Keratinocyte (primary cell): Measurements from ENCODE around the gene ELMO3. TPM values are rescaled to one million over a fixed set of nuclear protein-coding genes. Genes with fewer than 3 reads are reported as not detected.

ENCODE experiments used
- DNase-seq: peaks from one replicate; pipeline ENCODE4 v3.0.0-alpha.2; 2011; ENCODE audit warnings: low read depth, missing footprints, low spot score
- FAIRE-seq: peaks from 2 replicates; lab custom pipeline; 2011; peaks lifted over from hg19 to GRCh38; lab: Jason Lieb, UNC
- H2AFZ ChIP-seq: 2 replicates; pipeline ENCODE4 v1.6.0; 2012; ENCODE audit warnings: low read length, control low read depth, inconsistent platforms; ENCODE audit not compliant: control insufficient read depth
- H3K27ac ChIP-seq: 2 replicates; pipeline ENCODE4 v1.5.1; 2011; ENCODE audit warnings: low read length; ENCODE audit not compliant: control insufficient read depth, insufficient read depth
- H3K27me3 ChIP-seq: 3 replicates; pipeline ENCODE4 v1.6.0; 2011; ENCODE audit warnings: low read length; ENCODE audit not compliant: control insufficient read depth, insufficient read depth; ENCODE audit errors: extremely low read depth
- H3K36me3 ChIP-seq, 2 experiments: 2 replicates in 1 of 2; 3 replicates in 1 of 2; pipeline ENCODE4 v1.5.1; 2011; ENCODE audit warnings: low read length in 2 of 2, mild to moderate bottlenecking in 1 of 2; ENCODE audit not compliant: control insufficient read depth in 2 of 2, insufficient read depth in 2 of 2; ENCODE audit errors: extremely low read depth in 1 of 2
- H3K4me1 ChIP-seq: 3 replicates; pipeline ENCODE4 v1.5.1; 2011; ENCODE audit warnings: low read length; ENCODE audit not compliant: control insufficient read depth, insufficient read depth; ENCODE audit errors: extremely low read depth
- H3K4me2 ChIP-seq: 3 replicates; pipeline ENCODE4 v1.6.0; 2011; ENCODE audit warnings: low read depth, low read length; ENCODE audit not compliant: control insufficient read depth, insufficient read depth; ENCODE audit errors: extremely low read depth
- H3K4me3 ChIP-seq, 3 experiments: fragments of 200-600 bp in 1 of 3; sonication (generic) in 1 of 3; 2 replicates in 2 of 3; 3 replicates in 1 of 3; pipeline ENCODE4 v1.5.1; 2011 to 2016; ENCODE audit warnings: low read length in 3 of 3, mild to moderate bottlenecking in 3 of 3, control low read depth in 2 of 3, inconsistent platforms in 1 of 3, low read depth in 1 of 3, mixed read lengths in 1 of 3, mixed run types in 1 of 3, moderate library complexity in 1 of 3; ENCODE audit not compliant: control insufficient read depth in 2 of 3, insufficient read depth in 2 of 3; ENCODE audit errors: extremely low read depth in 1 of 3
- H3K79me2 ChIP-seq: 2 replicates; pipeline ENCODE4 v1.6.0; 2012; ENCODE audit warnings: low read length; ENCODE audit not compliant: control insufficient read depth, insufficient read depth
- H3K9ac ChIP-seq: 3 replicates; pipeline ENCODE4 v1.6.0; 2011; ENCODE audit warnings: low read length; ENCODE audit not compliant: control insufficient read depth, insufficient read depth; ENCODE audit errors: extremely low read depth
- H3K9me1 ChIP-seq: 3 replicates; pipeline ENCODE4 v1.6.0; 2011; ENCODE audit warnings: low read length; ENCODE audit not compliant: control insufficient read depth, insufficient read depth; ENCODE audit errors: extremely low read depth
- H3K9me3 ChIP-seq: 2 replicates; pipeline ENCODE4 v1.5.1; 2012; ENCODE audit warnings: low read depth, low read length; ENCODE audit not compliant: control insufficient read depth
- H4K20me1 ChIP-seq: 3 replicates; pipeline ENCODE4 v1.6.0; 2011; ENCODE audit warnings: low read length; ENCODE audit not compliant: control insufficient read depth, insufficient read depth; ENCODE audit errors: extremely low read depth
- EZH2 ChIP-seq: IDR thresholded peaks from one replicate; pipeline ENCODE4 v1.6.1; 2012; ENCODE audit warnings: inconsistent platforms, mild to moderate bottlenecking, low read length, moderate library complexity
- dilution Hi-C: fragments of 300-500 bp; cut with MboI; formaldehyde crosslinking; loops from one replicate; pipeline ENCODE4 v1.7.0; 2020; ENCODE audit warnings: low sequenced_read_pairs; ENCODE audit not compliant: extremely low pct_ligation_motif_present
- polyA plus RNA-seq, 5 experiments: library from polyadenylated mRNA; depleted of rRNA in 3 of 5; stranded (reverse) in 3 of 5; stranded (forward) in 1 of 5; unstranded in 1 of 5; fragments of >200 nt; gene quantifications; 1 replicate in 1 of 5; 2 replicates in 3 of 5; 3 replicates in 1 of 5; pipeline versions ENCODE4 v1.2.1 to v1.2.3, GENCODE V29; 2011 to 2012; ENCODE audit warnings: missing spikeins in 2 of 5, low read depth in 1 of 5, low replicate concordance in 1 of 5
- TF ChIP-seq, protein P1 (sequence below), 3 experiments: IDR thresholded peaks in 1 of 3; conservative IDR thresholded peaks in 1 of 3; optimal IDR thresholded peaks in 1 of 3; 2 replicates in 2 of 3; 3 replicates in 1 of 3; pipeline versions ENCODE3 to v1.5.1; 2011; ENCODE audit warnings: low read length in 3 of 3, mild to moderate bottlenecking in 3 of 3, moderate library complexity in 2 of 3, control low read depth in 1 of 3, inconsistent platforms in 1 of 3; ENCODE audit not compliant: insufficient read depth in 2 of 3; ENCODE audit errors: extremely low read depth in 1 of 3

ELMO3 gene
- polyA plus RNA-seq, 1 donor (not counting 4 experiments of a cell fraction or from before 2014, with no cell fraction given): 21.0 TPM

- H3K9me3 ChIP-seq: no peaks in the 10 kb centered on the region
- TF ChIP-seq, protein P1, sequence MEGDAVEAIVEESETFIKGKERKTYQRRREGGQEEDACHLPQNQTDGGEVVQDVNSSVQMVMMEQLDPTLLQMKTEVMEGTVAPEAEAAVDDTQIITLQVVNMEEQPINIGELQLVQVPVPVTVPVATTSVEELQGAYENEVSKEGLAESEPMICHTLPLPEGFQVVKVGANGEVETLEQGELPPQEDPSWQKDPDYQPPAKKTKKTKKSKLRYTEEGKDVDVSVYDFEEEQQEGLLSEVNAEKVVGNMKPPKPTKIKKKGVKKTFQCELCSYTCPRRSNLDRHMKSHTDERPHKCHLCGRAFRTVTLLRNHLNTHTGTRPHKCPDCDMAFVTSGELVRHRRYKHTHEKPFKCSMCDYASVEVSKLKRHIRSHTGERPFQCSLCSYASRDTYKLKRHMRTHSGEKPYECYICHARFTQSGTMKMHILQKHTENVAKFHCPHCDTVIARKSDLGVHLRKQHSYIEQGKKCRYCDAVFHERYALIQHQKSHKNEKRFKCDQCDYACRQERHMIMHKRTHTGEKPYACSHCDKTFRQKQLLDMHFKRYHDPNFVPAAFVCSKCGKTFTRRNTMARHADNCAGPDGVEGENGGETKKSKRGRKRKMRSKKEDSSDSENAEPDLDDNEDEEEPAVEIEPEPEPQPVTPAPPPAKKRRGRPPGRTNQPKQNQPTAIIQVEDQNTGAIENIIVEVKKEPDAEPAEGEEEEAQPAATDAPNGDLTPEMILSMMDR (optimal IDR thresholded peaks at IDR 0.05 in 1 of 3, IDR thresholded peaks at IDR 0.05 in 1 of 3, conservative IDR thresholded peaks at IDR 0.05 in 1 of 3; ENCODE audit: extremely low read depth in 1 of 3, insufficient read depth in 2 of 3, low read length in 3 of 3): no peak
- no peak for TF ChIP-seq EZH2
- no peak overlapping the region for H2AFZ ChIP-seq
- H3K79me2 ChIP-seq: no peaks in the 10 kb centered on the region
- dilution Hi-C loops: no loop called here
- no peaks in the 10 kb centered on the region for H4K20me1 ChIP-seq
- FAIRE-seq (no peak), DNase-seq (no peak)
- H3K27me3 ChIP-seq: no peaks in the 10 kb centered on the region
- no peak overlapping the region for H3K9ac ChIP-seq
- H3K9me1 ChIP-seq: peaks cover 4% of the 10 kb centered on the region
- H3K36me3 ChIP-seq: peaks cover 0 to 3% of the 10 kb centered on the region in 2 experiments
- H3K27ac ChIP-seq: no peak overlapping the region
- H3K4me2 ChIP-seq: no peak overlapping the region
- peaks cover 44% of the 10 kb centered on the region for H3K4me1 ChIP-seq
- H3K4me3 ChIP-seq: no peak overlapping the region
Measured at GRCh38 chr16:67209565-67209964, 10.6 kb downstream of the ELMO3 start.

- Histone ChIP-seq H3K27ac (no peak overlapping the region), H3K4me3 (no peak overlapping the region), H3K9ac (no peak overlapping the region), H3K4me2 (no peak overlapping the region), H3K36me3 (peaks cover 0 to 1% of the 10 kb centered on the region in 2 experiments), H3K9me3 (no peaks in the 10 kb centered on the region), H3K27me3 (no peaks in the 10 kb centered on the region), H3K79me2 (no peaks in the 10 kb centered on the region), H3K9me1 (peaks cover 4% of the 10 kb centered on the region), H2AFZ (no peak overlapping the region), H4K20me1 (no peaks in the 10 kb centered on the region), H3K4me1 (peaks cover 44% of the 10 kb centered on the region)
- TF ChIP-seq, protein P1 (optimal IDR thresholded peaks at IDR 0.05 in 1 of 3, IDR thresholded peaks at IDR 0.05 in 1 of 3, conservative IDR thresholded peaks at IDR 0.05 in 1 of 3; ENCODE audit: extremely low read depth in 1 of 3, insufficient read depth in 2 of 3, low read length in 3 of 3): no peak
- no peak for TF ChIP-seq EZH2
- FAIRE-seq: no peak
- no peak for DNase-seq
- dilution Hi-C loops: no loop called here
Measured at GRCh38 chr16:67210069-67210937, 11.4 kb downstream of the ELMO3 start.
